SW 1271 (cell line): ENCODE measurements around the gene TGIF2LX.
"Not testable (repeated sequence)": the region's sequence is repeated elsewhere in the genome, so short reads cannot be mapped to it uniquely, and the experiment has no call there.

Experiments used
- DNase-seq, 2 experiments: peaks; one replicate each; lab custom pipeline; 2025; lab: John Stamatoyannopoulos, UW

Gene TGIF2LX

GRCh38 chrX:89921665-89922064, at the start of gene TGIF2LX:
TGIF2LX (plus strand) TSS chrX:89921908; CDS start chrX:89922086, 178 bp downstream.
- DNase-seq, result not testable (repeated sequence)

DNA sequence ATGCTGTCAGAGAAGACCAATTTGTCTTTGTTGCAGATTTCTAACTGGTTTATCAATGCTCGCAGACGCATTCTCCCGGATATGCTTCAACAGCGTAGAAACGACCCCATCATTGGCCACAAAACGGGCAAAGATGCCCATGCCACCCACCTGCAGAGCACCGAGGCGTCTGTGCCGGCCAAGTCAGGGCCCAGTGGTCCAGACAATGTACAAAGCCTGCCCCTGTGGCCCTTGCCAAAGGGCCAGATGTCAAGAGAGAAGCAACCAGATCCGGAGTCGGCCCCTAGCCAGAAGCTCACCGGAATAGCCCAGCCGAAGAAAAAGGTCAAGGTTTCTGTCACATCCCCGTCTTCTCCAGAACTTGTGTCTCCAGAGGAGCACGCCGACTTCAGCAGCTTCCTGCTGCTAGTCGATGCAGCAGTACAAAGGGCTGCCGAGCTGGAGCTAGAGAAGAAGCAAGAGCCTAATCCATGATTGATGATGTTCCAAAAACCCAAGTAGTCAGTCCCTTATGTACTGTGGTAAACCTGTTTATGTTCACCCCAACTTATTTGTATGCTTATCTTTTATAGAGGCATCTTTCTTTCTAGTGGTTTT, 728 bp downstream of the TGIF2LX start:
- DNase-seq, result not testable (repeated sequence)

DNA sequence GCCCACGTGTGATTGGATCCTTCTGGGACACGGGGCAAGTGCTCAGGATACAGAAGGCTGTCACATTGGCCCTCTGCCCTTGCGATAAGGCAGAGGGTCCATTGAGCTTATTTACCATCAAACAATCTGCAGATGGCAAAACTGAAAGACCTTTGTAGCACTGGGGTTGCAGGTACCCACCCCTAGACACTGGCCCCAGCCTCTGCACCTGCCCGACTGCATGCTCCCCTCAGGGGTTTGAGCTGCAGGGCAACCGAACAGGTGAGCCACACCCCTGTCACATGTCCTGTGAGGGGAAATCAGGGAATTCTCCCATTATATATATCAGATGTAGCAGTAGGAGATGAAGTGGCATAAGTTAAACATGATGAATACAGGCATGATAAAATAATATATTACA, 21.4 kb downstream of the TGIF2LX start:
- DNase-seq, result not testable (repeated sequence)

GRCh38 chrX:89965588-89965987, 43.9 kb downstream of the TGIF2LX start:
- DNase-seq, result not testable (repeated sequence)
